ENCODE results near the gene MARCHF3.
"Not testable (repeated sequence)": the region's sequence is repeated elsewhere in the genome, so short reads cannot be mapped to it uniquely, and the experiment has no call there.

The MARCHF3 gene

GRCh38 chr5:126875303-126875785 is 155.0 kb downstream of the MARCHF3 start:
- no peak for DNase-seq (ENCODE audit: low read depth in 2 of 2)

- no peak for DNase-seq (ENCODE audit: low read depth in 2 of 2)
These were observed 157.6 kb downstream of the MARCHF3 start for GRCh38 chr5:126872561-126873354.

DNA sequence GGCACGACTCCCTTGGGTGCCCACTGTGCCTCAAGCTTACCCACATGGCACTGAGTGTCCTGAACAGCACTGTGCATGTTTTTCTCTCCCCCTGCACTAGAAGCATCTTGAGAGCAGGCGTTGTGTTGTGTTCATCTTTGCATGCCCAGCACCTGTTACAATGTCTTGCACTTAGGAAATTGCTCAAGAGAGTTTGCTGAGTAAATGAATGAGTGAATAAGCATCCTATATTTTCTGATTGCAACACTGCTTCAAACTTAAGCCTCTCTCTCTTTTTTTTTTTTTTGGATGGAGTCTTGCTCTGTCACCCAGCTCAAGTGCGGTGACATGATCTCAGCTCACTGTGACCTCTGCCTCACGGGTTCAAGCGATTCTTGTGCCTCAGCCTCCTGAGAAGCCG is 158.9 kb downstream of the MARCHF3 start:
- DNase-seq (ENCODE audit: low read depth in 2 of 2) = no peak

GRCh38 chr5:126869005-126869451 is 161.3 kb downstream of the MARCHF3 start:
- DNase-seq (ENCODE audit: low read depth in 2 of 2) = no peak

DNA sequence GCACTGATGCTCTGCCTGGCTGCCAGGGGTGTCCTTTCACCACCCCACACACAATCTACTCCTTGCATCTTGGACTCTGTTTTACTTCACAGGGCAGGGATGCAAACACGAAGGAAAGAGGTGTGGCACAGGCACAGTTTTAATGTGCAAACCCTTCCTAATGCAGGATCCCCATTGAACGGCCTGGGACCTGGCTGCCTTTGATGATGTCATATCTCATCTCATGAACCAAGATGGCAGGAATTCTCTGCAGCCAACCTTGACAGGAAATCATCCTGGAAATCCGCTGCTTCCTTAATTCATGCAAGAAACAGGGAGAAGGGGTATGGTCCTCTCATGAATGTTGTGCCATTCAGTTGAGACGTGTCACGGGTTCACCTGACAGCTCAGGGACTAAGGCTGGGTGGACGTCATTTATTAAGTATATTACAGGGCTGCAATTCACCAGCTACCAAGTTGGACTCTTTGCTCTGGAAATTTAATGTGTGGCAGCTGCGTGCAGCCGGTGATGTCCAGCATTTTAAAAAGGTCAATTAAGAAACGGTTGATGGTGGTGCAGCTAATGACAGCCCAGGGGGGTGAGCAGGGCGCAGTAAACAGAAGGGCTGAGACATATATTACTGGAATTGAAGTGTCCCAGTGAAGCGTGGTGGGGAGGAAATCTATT is 161.9 kb downstream of the MARCHF3 start:
- DNase-seq (ENCODE audit: low read depth in 2 of 2) = no peak

- no peak for DNase-seq (ENCODE audit: low read depth in 2 of 2)
These were observed 163.3 kb downstream of the MARCHF3 start for GRCh38 chr5:126866851-126867636.

GRCh38 chr5:126865299-126865698 is 165.1 kb downstream of the MARCHF3 start:
- no peak for DNase-seq (ENCODE audit: low read depth in 2 of 2)

- DNase-seq (ENCODE audit: low read depth in 2 of 2) = no peak
These were observed 166.2 kb downstream of the MARCHF3 start for GRCh38 chr5:126864042-126864688.

GRCh38 chr5:126863402-126863801 is 167.0 kb downstream of the MARCHF3 start:
- DNase-seq (ENCODE audit: low read depth in 2 of 2) = no peak

GRCh38 chr5:126858441-126858840 is 171.9 kb downstream of the MARCHF3 start:
- no peak for DNase-seq (ENCODE audit: low read depth in 2 of 2)

GRCh38 chr5:126857472-126858410 is 172.6 kb downstream of the MARCHF3 start:
- no peak for DNase-seq (ENCODE audit: low read depth in 2 of 2)

GRCh38 chr5:126855266-126855665 is 175.1 kb downstream of the MARCHF3 start:
- DNase-seq (ENCODE audit: low read depth in 2 of 2) = no peak

DNA sequence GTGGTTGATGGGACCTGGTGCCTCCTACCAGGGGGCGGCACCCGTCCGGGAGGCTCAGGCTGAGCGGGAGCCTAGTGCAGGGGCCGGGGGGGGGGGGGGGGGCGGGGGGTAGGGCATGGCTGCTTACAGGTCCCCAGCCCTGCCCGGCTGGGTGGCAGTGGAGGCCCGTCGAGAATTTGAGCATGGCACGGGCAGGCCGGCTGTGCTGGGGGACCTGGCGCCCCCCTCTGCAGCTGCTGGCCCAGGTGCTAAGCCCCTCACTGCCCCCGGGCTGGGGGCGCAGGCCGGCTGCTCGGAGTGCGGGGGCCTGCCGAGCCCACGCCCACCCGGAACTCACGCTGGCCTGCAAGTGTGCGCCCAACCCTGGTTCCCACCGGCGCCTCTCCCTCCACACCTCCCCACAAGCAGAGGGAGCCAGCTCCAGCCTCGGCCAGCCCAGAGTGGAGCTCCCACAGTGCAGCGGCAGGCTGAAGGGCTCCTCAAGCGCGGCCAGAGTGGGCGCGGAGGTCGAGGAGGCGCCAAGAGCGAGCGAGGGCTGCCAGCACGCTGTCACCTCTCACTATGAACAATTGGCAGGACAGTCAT is 175.7 kb downstream of the MARCHF3 start:
- DNase-seq (ENCODE audit: low read depth in 2 of 2) = no peak

DNA sequence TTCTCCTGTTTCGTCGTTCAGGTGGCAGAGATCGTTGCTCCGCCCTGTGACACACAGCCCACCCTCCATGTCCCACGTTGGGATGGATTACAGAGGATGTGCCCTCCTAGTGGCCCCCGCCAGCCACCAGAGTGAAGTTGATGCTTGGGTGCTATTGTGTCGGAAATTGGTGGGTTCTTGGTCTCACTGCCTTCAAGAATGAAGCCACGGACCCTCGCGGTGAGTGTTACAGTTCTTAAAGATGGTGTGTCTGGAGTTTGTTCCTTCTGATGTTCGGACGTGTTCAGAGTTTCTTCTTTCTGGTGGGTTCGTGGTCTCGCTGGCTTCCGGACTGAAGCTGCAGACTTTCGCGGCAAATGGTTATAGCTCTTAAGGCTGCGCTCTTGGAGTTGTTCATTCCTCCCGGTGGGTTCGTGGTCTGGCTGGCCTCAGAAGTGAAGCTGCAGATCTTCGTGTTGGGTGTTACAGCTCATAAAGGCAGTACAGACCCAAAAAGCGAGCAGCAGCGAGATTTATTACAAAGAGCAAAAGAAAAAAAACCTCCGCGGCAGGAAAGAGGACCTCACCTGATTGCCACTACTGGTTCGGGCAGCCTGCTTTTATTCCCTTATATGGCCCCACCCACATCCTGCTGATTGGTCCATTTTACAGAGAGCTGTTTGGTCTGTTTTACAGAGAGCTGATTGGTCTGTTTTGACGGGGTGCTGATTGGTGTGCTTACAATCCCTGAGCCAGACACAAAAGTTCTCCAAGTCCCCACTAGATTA is 176.6 kb downstream of the MARCHF3 start:
- DNase-seq (ENCODE audit: low read depth in 2 of 2) = not testable (repeated sequence)

DNA sequence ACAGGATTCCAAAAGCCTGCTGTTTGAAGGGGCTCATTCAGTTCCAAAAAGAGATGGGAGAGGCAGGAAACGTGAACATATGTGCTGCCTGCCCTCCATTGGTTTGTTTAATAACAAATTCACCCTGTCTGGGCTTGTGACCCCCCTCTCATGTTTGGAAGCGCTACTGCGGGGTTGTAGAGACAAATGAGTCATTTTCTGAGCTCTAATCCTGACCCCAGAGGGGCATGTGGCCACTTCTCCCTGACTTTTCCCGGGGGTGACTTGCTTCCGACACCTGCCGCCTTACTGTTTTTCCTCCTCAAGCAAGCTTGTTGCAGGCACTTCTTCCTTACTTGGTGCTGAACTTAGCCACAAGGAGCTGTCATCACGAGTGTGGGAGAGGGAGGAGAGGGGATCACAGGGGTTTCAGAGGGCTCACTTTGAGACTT is 177.5 kb downstream of the MARCHF3 start:
- DNase-seq (ENCODE audit: low read depth in 2 of 2) = no peak

- no peak for DNase-seq (ENCODE audit: low read depth in 2 of 2)
These were observed 178.2 kb downstream of the MARCHF3 start for GRCh38 chr5:126852091-126852571.

GRCh38 chr5:126851501-126852011 is 178.8 kb downstream of the MARCHF3 start:
- no peak for DNase-seq (ENCODE audit: low read depth in 2 of 2)

- no peak for DNase-seq (ENCODE audit: low read depth in 2 of 2)
These were observed 181.2 kb downstream of the MARCHF3 start for GRCh38 chr5:126849101-126849678.

DNA sequence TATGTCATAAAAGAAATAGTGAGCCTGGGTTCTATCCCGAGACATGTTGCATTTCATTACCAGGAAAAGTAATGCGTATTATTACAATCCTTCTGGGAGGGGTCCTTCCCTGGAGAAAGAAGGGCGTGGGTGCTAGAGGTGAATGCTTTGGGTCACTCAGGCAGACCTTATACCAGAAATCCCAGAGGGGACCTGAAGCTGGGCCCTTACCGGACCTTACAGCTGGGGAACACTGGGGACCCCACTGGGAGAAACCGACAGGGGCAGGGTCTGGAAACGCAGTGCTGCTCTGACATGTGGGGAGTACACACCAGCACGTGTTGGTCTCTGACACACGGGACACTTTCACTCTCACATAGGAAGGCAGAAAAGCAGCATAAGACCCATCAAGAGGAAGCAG is 182.1 kb downstream of the MARCHF3 start:
- no peak for DNase-seq (ENCODE audit: low read depth in 2 of 2)
